Muscle of arm (tissue), 12 donors: ENCODE data around the gene ARRB1. TPM values are rescaled to one million over a fixed set of nuclear protein-coding genes. Genes with fewer than 3 reads are reported as not detected.
A peak's percentile ranks its signal among the peaks of the same experiment; 100 is the strongest.
"Not testable (repeated sequence)": the region's sequence is repeated elsewhere in the genome, so short reads cannot be mapped to it uniquely, and the experiment has no call there.

Source experiments
- DNase-seq: peaks from one replicate; pipeline ENCODE4 v3.0.0-alpha.2; 2013
- polyA plus RNA-seq, 12 donors: library from polyadenylated mRNA; unstranded; fragments of 120-200 nt; gene quantifications; one replicate each; pipeline ENCODE4 v1.2.1, GENCODE V29; 2013; ENCODE audit not compliant: insufficient read length in 12 of 12

ARRB1 gene
- polyA plus RNA-seq, 12 donors = 13.6 to 27.2 (median 18.7) TPM; not detected in 1

DNA sequence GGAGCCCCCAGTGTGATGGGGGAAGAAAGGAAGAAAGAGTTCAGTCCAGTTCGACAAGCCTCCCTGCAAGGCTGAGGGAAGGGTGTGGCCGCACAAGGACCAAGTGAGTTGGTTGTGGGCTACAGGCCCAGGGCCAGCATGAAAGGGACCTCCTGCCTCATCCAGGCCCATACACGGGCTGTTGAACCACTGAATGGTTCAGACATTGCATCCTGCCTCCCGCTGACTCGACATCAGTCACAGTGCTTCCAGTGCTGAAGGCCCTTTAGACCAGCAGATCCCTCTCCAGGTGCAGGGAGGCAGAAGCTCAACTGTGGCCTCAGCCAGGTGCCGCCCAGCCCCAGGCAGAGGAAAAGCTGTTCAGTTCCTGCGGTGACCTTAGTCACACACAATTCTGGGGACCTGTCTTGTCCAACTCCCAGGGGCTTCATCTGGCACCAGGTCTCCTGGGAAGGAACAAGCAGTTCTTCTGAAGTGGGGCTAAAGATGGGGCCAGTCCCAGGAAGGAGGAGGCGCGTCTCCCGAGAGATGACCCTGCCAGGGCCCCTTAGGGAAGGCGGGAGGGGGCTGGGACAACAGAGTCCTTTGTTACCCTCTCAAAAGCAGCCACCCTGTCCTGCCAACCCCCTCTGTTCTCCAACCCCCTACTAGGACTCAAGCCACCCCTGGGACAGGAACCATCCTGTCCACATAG, 6.6 kb downstream of the ARRB1 start:
- DNase-seq = no peak

DNA sequence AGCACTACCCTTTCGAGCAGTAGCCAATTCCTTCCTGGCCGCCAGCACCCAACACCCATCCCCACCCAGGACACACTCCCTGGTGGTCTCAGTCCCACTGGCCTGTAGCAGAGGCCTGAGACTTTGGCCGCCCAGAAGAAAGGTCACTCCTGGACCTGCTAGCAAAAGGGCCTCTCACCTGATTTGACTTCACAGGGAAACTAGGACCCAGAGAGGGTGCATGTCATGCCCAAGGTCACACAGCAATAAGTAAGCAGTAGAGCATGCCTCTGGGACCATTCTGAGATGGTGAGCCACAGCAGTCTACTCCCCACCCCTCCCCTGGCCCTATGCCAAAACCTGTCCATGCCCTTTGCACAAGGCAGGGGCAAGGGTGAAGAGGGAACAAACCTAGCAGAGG, 7.3 kb downstream of the ARRB1 start:
- no peak for DNase-seq

DNA sequence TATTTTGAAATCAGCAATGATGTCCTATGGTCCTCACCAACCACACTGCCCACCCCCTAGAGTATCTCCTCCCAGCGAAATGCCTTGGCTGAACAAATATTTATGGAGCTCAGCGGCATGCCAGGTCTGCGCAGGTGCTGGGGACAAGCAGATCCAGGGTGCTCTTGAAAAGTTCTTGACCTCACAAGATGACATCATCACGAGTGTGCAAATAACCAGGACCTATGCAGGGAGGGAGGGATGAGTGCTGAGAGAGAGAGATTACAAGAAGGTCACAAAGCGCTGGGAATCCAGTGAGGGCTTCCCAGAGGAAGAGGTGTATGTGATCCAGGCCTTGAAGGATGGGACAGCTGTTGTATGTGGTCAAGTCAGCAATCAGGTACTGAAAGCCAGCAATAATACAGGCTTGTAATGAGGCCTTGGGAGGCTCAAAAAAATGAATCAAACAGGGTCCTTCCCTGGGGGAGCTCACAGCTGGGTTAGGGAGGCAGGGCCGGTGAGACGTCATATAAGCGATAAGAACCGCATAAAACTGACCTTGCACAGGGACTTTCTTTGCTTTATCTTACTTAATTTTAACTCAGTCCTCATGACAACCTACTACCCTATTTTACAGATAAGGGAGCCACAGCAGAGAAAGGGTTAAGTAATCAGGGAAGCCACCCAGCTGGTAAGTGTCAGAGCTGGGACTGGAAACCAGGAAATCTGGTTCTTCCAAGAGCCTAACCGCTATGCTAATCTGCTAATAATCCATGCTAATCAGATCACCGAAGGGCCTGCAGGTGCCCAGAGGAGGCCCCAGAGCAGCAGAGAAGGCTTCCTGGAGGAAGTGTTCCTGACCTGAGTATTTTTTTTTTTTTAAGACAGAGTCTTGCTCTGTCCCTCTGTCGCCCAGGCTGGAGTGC, 8.2 kb downstream of the ARRB1 start:
- DNase-seq = no peak

DNA sequence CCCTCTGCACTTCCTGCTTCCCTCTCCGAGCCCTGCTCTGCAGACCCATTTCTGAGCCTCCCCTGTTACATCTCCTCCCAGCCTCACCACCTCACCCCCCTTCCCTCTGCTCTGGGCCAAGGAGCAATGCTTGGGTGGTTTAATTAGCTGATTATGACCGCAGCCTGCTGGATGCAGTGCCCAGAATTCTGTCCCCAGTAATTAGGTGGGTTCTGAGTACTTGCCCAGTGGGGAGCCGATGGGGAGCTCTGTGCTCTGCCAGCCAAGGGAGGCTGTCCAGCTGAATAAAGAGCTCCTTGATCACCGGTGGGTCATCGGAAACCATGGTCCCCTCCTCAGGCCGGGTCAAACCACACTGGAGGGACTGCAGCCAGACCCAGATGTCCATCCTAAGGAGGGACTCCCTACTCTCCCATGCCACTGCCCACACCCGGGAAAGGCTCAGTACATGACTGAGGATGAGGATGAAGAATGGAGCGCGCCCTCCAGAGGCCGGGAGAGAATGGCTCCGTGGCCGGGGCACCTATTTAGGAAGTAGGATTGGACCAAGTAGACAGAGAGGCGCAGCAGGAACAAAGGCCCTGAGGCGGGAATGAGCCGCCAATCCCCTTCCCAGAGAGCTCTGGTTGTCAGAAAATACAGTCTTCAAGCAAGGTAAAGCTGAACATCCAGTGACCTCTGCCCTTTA, 9.1 kb downstream of the ARRB1 start:
- no peak for DNase-seq

DNA sequence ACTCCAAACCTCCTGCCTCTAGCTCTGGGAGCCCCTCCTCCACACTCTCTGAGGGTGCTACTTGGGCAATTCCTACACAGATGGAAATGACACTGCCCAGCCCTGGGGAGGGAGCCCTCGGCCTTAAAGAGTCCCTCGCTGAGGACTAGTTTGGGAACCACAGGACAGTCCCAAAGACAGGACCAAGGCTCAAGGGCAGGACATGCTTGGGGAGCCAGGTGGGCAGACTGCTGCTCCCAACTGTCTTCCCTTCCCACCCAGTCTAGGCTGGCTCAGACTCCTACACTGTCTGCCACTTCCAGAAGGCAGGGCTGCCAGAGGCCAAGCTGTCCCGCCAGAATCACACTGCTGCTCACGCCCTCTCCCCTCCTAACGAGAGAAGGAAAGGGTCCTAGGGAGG, 9.8 kb downstream of the ARRB1 start:
- DNase-seq = no peak

DNA sequence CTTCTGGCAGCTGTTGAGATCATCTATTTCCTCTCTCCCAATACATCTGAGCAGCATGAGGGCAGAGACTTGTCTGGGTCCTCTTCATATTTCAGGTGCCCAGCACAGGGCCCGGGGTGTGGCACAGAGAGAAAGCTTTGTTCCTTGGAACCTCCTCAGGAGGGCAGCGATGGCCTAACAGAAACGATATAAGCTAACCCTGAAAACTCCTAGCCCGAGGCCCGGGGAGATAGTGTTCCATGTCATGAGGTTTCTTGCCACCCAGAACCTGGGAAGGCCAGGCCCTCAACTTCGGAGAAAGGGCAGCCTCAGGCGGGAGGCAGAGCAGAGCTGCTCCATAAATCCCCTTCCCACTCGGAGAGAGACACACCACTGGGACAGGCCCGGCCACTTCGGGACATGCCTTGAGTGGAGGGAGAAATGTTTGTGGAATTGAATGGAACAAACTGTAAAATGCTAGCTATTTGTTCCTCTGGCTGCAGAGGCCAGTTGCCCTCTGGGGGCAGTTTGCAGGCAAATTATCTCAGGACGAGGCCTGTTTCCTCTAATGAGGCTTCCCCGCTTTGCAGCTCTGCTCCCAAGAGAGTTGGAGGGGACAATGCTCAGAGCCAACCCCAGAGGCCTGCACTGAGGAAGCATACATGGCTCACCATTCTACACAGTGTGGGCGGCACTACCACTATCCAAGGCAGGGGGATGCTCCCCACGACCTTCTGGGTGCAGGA, 11.6 kb downstream of the ARRB1 start:
- DNase-seq = no peak

DNA sequence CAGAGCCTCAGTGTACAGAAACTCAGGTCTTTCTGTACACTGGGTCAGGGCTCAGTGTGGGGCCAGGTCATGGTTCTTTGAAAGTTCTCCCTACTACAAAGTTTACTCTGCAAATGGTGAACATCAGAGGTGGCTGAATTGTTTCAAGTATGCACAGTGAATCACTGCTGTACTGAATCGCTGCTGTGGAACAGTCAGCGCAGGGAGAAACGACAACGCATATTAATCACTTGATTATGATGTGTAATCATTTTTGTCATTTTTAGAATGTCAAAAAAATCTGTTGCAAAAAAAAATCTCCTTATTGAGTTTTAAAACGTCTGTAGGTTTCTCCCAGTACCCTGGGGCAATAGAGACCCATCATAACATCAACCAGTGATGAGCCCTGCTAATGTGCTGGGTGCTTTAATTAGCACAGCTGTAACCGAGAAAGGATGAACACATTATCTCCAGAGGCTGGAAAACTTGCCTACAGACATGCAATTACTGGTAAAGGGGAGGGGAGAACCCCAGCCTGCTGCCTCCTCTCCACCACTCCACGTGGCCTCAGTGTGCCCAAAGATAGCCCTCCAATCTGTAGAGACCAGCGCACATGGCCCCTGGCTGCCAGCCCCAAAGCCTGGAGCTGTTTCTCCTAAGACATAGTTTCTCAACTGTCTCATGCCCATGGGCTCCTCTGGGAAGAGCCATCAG, 12.8 kb downstream of the ARRB1 start:
- no peak for DNase-seq

DNA sequence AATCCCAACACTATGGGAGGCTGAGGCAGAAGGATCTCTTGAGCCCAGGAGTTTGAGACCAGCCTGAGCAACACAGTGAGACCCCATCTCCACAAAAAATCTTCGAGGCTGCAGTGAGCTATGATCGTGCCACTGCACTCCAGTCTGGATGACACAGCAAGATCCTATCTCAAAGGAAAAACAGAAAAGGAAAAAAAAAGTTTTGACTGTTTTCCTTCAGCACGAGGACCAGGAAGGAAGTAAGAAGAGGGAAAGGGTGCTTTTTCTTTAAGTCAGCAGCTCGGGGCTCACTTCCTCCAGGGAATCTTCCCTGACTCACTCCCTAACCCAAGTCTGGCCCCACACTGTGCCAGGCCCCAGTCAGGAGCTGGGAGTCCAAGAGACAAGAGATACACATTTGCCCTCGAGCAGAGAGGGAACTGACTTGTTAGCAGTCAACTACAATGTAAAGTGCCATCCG, 14.2 kb downstream of the ARRB1 start:
- no peak for DNase-seq

DNA sequence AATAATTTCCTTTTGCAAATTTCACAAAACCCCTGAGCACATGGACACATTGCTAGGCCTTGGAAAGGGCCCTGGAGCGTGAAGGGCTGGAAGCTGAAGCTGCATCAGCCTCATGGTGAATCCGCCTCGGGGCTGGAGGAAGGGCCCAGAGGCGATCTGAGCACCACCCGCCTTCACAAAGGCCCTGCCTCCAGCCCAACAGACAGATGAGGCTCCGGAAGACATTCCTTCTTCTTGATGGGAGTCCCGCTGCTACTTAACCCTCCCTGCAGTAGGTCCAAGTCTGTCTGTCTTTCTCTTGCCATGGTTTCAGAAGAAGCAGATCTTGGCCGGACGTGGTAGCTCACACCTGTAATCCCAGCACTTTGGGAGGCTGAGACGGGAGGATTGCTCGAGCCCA, 16.5 kb downstream of the ARRB1 start:
- DNase-seq = no peak

DNA sequence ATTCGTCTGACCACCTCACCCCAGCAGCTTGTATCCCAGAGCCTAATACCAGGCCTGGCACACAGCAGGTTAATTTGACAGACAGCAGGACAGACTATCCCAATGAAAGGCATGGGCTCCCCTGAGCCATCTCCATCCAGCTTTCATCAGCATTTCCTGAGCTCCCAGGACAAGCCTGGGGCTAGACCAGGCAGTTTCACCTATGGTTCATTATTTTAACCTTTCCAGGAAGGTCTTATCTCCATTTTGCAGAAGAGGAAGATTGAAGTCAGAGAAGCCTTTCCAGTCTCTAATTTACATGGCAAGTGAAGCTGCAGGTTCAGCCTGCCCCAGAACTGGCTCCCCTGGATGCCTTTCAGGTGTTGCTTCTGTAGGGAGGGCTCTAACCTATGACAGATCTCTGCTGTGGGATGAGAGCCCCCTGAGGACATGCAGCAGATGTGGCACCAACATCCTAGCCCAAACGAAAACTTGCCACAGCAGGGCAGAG, 17.0 kb downstream of the ARRB1 start:
- DNase-seq = no peak

DNA sequence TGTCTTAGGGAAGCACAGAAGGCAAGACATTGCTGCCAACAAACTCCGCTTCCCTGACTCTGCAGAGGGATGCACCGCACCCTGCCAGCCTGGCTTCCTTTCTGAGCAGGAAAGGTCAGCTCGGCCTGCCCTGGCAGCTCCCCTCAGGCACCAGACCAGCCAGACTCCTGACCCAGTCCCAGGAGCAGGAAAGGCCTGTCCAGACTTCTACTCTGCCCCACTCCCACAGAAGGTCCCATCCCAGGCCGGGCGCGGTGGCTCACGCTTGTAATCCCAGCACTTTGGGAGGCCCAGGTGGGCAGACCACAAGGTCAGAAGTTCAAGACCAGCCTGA, 17.7 kb downstream of the ARRB1 start:
- DNase-seq = no peak

DNA sequence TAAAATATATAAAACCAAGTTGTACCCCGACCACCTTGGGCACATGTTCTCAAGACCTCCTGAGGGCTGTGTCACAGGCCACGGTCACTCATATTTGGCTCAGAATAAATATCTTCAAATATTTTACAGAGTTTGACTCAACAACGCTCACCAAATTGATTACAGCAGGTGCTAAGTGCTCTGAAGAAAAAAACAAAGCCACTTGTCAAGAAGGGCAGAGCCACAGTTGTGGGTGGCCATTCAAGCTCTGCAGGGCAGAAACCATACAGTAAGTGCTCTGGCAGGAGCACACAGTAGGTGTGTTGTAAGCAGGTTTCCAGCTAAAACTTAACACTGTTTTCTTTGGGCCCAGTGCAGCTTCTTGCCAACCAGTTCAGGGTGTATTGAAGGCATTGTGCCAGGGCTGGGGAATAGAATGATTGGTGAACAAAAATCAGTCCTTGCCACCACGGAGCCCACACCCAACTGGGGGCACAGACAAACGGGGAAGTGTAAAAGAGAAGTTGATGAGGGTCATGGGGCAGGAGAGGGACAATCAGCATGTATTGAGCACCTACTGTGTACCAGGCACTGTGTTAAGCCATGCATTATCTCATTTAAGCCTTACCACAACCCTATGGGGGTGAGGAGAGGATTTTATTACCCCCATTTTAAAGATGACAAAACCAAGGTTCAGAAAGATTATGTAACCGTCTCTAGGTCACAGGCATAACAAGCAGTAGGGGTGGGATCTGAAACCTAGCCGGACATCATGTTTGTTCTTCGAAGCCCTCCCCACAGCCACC, 18.2 kb downstream of the ARRB1 start:
- DNase-seq = no peak

DNA sequence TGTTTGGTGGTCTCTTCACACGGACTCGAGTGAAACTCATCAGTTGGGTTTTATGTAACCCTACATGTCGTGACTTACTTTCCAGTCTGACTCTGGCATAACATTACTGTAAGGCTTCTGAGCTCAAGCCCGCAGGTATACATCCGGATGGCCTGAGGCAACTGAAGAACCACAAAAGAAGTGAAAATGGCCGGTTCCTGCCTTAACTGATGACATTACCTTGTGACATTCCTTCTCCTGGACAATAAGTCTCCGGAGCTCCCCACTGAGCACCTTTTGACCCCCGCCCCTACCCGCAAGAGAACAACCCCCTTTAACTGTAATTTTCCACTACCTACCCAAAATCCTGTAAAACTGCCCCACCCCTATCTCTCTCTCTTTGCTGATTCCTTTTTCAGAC, 19.7 kb downstream of the ARRB1 start:
- DNase-seq = not testable (repeated sequence)

DNA sequence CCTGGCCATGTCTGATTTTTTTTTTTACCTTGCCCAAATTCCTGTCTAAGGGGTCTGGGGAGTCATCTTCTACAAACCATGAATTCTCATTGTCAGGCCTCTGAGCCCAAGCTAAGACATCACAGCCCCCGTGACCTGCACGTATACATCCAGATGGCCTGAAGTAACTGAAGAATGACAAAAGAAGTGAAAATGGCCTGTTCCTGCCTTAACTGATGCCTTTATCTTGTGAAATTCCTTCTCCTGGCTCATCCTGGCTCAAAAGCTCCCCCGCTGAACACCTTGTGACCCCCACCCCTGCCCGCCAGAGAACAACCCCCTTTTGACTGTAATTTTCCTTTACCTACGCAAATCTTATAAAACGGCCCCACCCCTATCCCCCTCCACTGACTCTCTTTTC, 20.2 kb downstream of the ARRB1 start:
- not testable (repeated sequence) for DNase-seq

DNA sequence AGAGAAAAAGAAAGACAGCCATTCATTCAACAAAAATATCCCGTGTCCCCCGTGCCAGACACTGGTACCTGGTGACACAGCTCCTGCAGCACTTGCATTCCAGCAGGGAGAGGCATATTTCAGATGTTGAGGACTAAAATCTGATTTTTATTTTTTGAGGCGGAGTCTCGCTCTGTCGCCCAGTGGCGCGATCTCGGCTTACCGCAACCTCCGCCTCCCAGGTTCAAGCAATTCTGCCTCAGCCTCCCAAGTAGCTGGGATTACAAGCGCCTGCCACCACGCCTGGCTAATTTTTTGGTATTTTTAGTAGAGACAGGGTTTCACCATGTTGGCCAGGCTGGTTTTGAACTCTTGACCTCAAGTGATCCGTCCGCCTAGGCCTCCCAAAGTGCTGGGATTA, 20.6 kb downstream of the ARRB1 start:
- not testable (repeated sequence) for DNase-seq

DNA sequence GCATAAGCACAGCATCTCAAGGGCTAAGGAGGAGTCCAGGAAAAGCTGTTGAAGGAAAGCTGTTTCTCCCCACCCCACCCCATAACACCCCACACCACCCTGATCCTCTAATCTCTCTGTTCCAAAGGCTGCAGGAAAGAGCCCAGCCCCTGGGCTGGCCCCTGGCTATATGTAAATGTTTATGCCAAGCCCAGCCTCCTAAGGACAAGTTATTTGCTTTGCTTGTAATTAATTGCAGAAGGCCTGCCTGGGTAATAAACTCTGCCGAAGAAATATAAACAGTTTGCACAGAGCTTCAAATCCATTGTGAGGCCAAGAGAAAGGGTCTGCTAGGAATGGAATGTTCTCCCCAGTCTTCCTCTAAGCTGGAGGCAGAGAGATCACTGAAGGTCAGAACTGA, 21.2 kb downstream of the ARRB1 start:
- DNase-seq = no peak

DNA sequence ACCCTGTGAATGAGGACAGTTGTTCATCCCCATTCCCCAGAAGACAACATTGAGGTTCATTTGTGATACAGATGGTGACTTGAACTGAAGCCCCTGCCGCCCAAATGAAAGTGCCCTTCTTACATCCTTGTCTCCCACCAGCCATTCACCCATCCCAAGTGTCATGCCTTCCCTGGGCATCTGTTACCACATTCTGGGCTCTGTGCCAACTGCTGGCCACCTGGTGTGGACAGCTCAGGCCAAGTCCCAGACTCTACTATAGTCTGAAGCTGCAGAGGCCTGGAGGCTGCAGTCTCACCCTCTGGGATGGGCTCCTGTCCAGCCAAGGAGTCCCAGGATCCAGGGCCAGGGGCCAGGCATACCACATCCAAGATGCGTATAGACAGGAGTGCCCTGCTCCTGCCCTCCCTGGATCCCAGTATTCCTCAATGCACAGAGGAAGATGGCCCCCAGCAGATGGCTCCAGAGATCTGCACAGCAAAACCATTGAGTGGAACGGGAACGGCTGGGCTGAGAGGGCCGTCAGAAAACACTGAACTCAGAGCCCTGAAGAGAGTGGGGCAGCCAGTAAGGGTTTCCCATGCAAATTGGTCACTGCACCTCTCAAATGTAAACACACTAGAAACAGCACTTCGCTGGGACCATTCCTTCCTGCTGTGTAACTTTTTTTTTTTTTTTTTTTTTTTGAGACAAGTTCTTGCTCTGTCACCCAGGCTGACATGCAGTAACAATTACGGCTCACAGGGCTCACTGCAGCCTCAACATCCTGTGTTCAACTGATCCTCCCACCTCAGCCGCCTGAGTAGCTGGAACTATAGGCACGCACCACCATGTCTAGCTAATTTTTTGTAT, 22.8 kb downstream of the ARRB1 start:
- DNase-seq = peak; percentile 68

DNA sequence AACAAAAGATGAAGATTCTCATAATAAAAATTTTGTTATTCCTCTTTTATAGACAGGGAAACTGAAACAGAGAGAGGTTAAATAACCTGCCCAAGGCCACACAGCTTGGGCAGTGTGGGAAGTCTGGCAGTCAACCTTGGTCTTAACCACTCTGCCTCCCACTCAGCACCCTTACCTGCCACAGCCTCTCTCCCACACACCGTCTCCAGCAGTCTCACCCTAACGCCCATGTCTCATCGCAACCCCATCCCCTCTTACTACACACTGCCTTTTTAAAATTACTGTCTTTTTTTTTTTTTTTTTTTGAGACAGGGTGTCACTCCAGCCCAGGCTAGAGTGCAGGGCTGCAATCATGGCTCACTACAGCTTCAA, 25.0 kb downstream of the ARRB1 start:
- DNase-seq = no peak

DNA sequence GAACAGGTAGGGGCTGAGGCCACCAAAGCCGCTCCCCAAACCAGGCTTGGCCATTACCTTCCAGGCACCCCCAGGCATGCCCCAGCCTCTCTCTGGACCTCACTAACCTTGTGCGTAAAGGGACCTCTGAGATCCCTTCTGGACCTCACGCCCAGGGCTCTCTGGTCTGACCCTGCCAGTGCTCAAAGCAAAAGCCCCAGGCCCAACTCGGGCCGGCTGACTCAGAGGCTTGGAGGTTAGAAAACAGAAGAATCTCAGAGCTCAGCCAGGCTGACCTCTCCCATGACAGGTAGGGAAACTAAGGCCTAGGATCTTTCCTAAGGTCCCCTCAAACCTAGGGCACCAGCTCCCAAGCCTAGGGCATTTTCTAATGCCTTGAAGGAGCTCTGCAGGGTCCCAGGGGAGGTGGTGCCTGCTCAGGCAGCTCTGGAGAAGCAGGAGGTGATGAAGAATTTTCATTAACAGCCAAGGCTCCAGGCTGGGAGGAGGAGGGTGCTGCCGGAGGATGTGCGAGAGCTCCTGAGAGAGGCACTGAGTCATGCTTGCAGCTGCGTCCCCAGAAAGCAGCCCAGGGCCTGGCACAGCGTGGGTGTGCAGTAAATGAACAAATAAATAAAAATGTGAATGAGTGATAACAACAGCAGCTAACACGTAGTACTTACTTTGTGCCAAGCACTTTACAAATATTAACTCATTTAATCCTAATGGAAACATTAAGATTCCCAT, 25.6 kb downstream of the ARRB1 start:
- no peak for DNase-seq
